Endothelial cell of umbilical vein (primary cell): ENCODE results near the gene ABAT. TPM values are rescaled to one million over a fixed set of nuclear protein-coding genes. Genes with fewer than 3 reads are reported as not detected.
"Not testable (repeated sequence)": the region's sequence is repeated elsewhere in the genome, so short reads cannot be mapped to it uniquely, and the experiment has no call there.

ENCODE experiments used
- BruUV-seq: library from RNA; stranded (reverse); fragments of 400-500 nt; replicated peaks from 2 replicates; lab custom pipeline; 2021; lab: Mats Ljungman, UMichigan
- CTCF ChIA-PET: fragments of 300-600, 350-600 bp; sonication (Branson Sonifier 250); formaldehyde crosslinking; loops from one replicate; lab custom pipeline; 2021; ENCODE audit warnings: antibody characterized with exemption, inconsistent platforms; lab: Charles Lee
- POLR2A ChIA-PET: fragments of 300-600, 350-600 bp; sonication (Branson Sonifier 250); formaldehyde crosslinking; loops from one replicate; lab custom pipeline; 2021; ENCODE audit warnings: antibody characterized with exemption, inconsistent platforms; lab: Charles Lee
- DNase-seq: peaks from one replicate; pipeline ENCODE4 v3.0.0-alpha.2; 2011; ENCODE audit warnings: low read depth, low spot score
- FAIRE-seq: peaks from 2 replicates; lab custom pipeline; 2011; peaks lifted over from hg19 to GRCh38; lab: Jason Lieb, UNC
- H2AFZ ChIP-seq: 2 replicates; pipeline ENCODE4 v1.6.0; 2012; ENCODE audit warnings: low read depth, low read length, control low read depth, inconsistent platforms
- H3K27ac ChIP-seq: 2 replicates; pipeline ENCODE4 v1.5.1; 2011; ENCODE audit warnings: low read depth, mild to moderate bottlenecking, control low read depth, low read length, moderate library complexity; ENCODE audit not compliant: insufficient read depth
- H3K27me3 ChIP-seq, 2 experiments: 2 replicates each; pipeline versions ENCODE4 v1.6.0 to v1.6.1; 2011; ENCODE audit warnings: low read length in 2 of 2, mixed read lengths in 1 of 2; ENCODE audit not compliant: control insufficient read depth in 2 of 2, insufficient read depth in 2 of 2
- H3K36me3 ChIP-seq, 2 experiments: 2 replicates in 1 of 2; 3 replicates in 1 of 2; pipeline ENCODE4 v1.5.1; 2011; ENCODE audit warnings: low read length in 2 of 2, mild to moderate bottlenecking in 1 of 2, moderate library complexity in 1 of 2; ENCODE audit not compliant: control insufficient read depth in 2 of 2, insufficient read depth in 2 of 2; ENCODE audit errors: extremely low read depth in 1 of 2
- H3K4me1 ChIP-seq: 3 replicates; pipeline ENCODE4 v1.5.1; 2011; ENCODE audit warnings: mild to moderate bottlenecking, low read length; ENCODE audit not compliant: control insufficient read depth, insufficient read depth; ENCODE audit errors: extremely low read depth
- H3K4me2 ChIP-seq: 2 replicates; pipeline ENCODE4 v1.6.1; 2011; ENCODE audit warnings: low read length, control low read depth, mixed read lengths; ENCODE audit not compliant: insufficient read depth
- H3K4me3 ChIP-seq, 3 experiments: fragments of 200-600 bp in 1 of 3; sonication (generic), shearing (Covaris generic) in 1 of 3; replicated peaks in 1 of 3; 2 replicates each; pipeline ENCODE4 v1.5.1; 2011 to 2016; ENCODE audit warnings: control low read depth in 3 of 3, low read length in 3 of 3, mild to moderate bottlenecking in 2 of 3, inconsistent platforms in 1 of 3, low read depth in 1 of 3, moderate library complexity in 1 of 3; ENCODE audit not compliant: insufficient read depth in 1 of 3
- H3K79me2 ChIP-seq: 2 replicates; pipeline ENCODE4 v1.6.0; 2012; ENCODE audit warnings: low read length, inconsistent platforms; ENCODE audit not compliant: control insufficient read depth, insufficient read depth
- H3K9ac ChIP-seq: replicated peaks from 2 replicates; pipeline ENCODE3; 2011; ENCODE audit warnings: low read length, control low read depth; ENCODE audit not compliant: insufficient read depth; ENCODE audit errors: extremely low read depth
- H3K9me1 ChIP-seq: replicated peaks from 3 replicates; pipeline ENCODE4 v1.6.0; 2011; ENCODE audit warnings: mild to moderate bottlenecking, low read length; ENCODE audit not compliant: control insufficient read depth, insufficient read depth; ENCODE audit errors: extremely low read depth
- H3K9me3 ChIP-seq: replicated peaks from 2 replicates; pipeline ENCODE4 v1.5.1; 2012; ENCODE audit warnings: low read length, inconsistent platforms; ENCODE audit not compliant: control insufficient read depth, insufficient read depth
- H4K20me1 ChIP-seq: replicated peaks from 2 replicates; pipeline ENCODE3; 2011; ENCODE audit warnings: mild to moderate bottlenecking, low read length; ENCODE audit not compliant: control insufficient read depth, insufficient read depth; ENCODE audit errors: extremely low read depth
- CTCF ChIP-seq, 2 donors: IDR thresholded peaks; 1 replicate in 1 of 2; 2 replicates in 1 of 2; pipeline ENCODE4 v1.5.1; 2011; ENCODE audit warnings: low read length in 2 of 2, mild to moderate bottlenecking in 2 of 2, moderate library complexity in 2 of 2, control low read depth in 1 of 2, inconsistent platforms in 1 of 2, low read depth in 1 of 2; ENCODE audit not compliant: insufficient read depth in 1 of 2; ENCODE audit errors: extremely low read depth in 1 of 2
- dilution Hi-C: fragments of 300-500 bp; cut with MboI; formaldehyde crosslinking; loops from one replicate; pipeline ENCODE4 v1.15.0; 2019; ENCODE audit warnings: low sequenced_read_pairs; ENCODE audit not compliant: extremely low pct_ligation_motif_present
- intact Hi-C: fragments of 100-400 bp; cut with micrococcal nuclease; formaldehyde crosslinking; loops from one replicate; pipeline ENCODE4 v1.10.0; 2022
- polyA plus RNA-seq, 4 experiments: library from polyadenylated mRNA; depleted of rRNA in 3 of 4; stranded (reverse) in 3 of 4; unstranded in 1 of 4; fragments of >200 nt; gene quantifications; 2 replicates each; pipeline versions ENCODE4 v1.2.1 to v1.2.3, GENCODE V29; 2011 to 2012; ENCODE audit warnings: missing spikeins in 1 of 4
- total RNA-seq: library from RNA; stranded (reverse); gene quantifications from 2 replicates; pipeline ENCODE4 v1.2.3, GENCODE V29; 2021

Gene ABAT
- total and polyA plus RNA-seq, 2 donors (not counting 3 experiments of a cell fraction or from before 2014, with no cell fraction given): 1.3 to 1.4 TPM

- FAIRE-seq (no peak), DNase-seq (no peak)
- Histone ChIP-seq H3K27ac (no peak overlapping the region), H2AFZ (no peak overlapping the region), H3K9ac (no peak overlapping the region), H3K79me2 (no peaks in the 10 kb centered on the region), H3K9me3 (no peaks in the 10 kb centered on the region), H3K4me2 (no peak overlapping the region), H3K9me1 (no peaks in the 10 kb centered on the region), H4K20me1 (no peaks in the 10 kb centered on the region), H3K36me3 (no peaks in the 10 kb centered on the region), H3K4me1 (no peaks in the 10 kb centered on the region), H3K4me3 (no peak overlapping the region), H3K27me3 (no peaks in the 10 kb centered on the region)
- POLR2A ChIA-PET: no interaction called here
- dilution Hi-C loops: no loop called here
- no peak for TF ChIP-seq CTCF (IDR thresholded peaks at IDR 0.05; ENCODE audit: extremely low read depth in 1 of 2, insufficient read depth in 1 of 2, low read depth in 1 of 2, low read length in 2 of 2)
- CTCF ChIA-PET: interaction anchor here (1.0 kb wide), 2 partner anchors 11 to 397 kb away, joined by 5 read pairs; no protein-coding TSS in a partner anchor
- intact Hi-C loops: no loop called here
- BruUV-seq: no TSS peak
Observed at GRCh38 chr16:8742068-8742467, 67.7 kb downstream of the ABAT start.

- H4K20me1 ChIP-seq, FAIRE-seq, BruUV-seq, H3K9ac ChIP-seq, H3K4me2 ChIP-seq, CTCF ChIA-PET, H3K79me2 ChIP-seq, H3K36me3 ChIP-seq, DNase-seq, POLR2A ChIA-PET, intact Hi-C loops, dilution Hi-C loops, H3K4me1 ChIP-seq, H3K4me3 ChIP-seq, H3K9me3 ChIP-seq, H3K9me1 ChIP-seq, H3K27me3 ChIP-seq, H2AFZ ChIP-seq, H3K27ac ChIP-seq: not testable (repeated sequence)
Observed at GRCh38 chr16:8748944-8749343, 74.5 kb downstream of the ABAT start.
